Neural cell (in vitro differentiated cells): Measurements from ENCODE around the gene BNIPL. TPM values are rescaled to one million over a fixed set of nuclear protein-coding genes. Genes with fewer than 3 reads are reported as not detected.

Experiments used
- H2AFZ ChIP-seq: fragments of 200-600, 300-800 bp; sonication (generic), shearing (Covaris generic); 2 replicates; pipeline ENCODE4 v1.6.0; 2014; ENCODE audit warnings: low read depth, mild to moderate bottlenecking, antibody characterized with exemption, low read length, moderate library complexity
- H3F3A ChIP-seq: fragments of 200-600 bp; shearing (Covaris generic); 2 replicates; pipeline ENCODE4 v1.6.1; 2016; ENCODE audit warnings: mild to moderate bottlenecking, moderate library complexity, mixed read lengths, antibody characterized with exemption, low read length; ENCODE audit not compliant: insufficient read depth, poor library complexity, severe bottlenecking
- H3K27ac ChIP-seq: fragments of 200-600, 300-800 bp; sonication (generic), shearing (Covaris generic); 2 replicates; pipeline ENCODE4 v1.5.1; 2014; ENCODE audit warnings: mild to moderate bottlenecking, low read length, moderate library complexity
- H3K27me3 ChIP-seq: fragments of 300-800, 200-600 bp; sonication (generic), shearing (Covaris generic); 2 replicates; pipeline ENCODE4 v1.6.0; 2014; ENCODE audit warnings: mild to moderate bottlenecking, low read depth, low read length, moderate library complexity; ENCODE audit not compliant: insufficient read depth
- H3K36me3 ChIP-seq: fragments of 300-800, 200-600 bp; sonication (generic), shearing (Covaris generic); 2 replicates; pipeline ENCODE4 v1.5.1; 2014; ENCODE audit warnings: mild to moderate bottlenecking, antibody characterized with exemption, low read length, moderate library complexity; ENCODE audit not compliant: insufficient read depth
- H3K4me2 ChIP-seq: fragments of 300-800, 200-600 bp; sonication (generic), shearing (Covaris generic); 2 replicates; pipeline ENCODE4 v1.6.0; 2014; ENCODE audit warnings: mild to moderate bottlenecking, low read length
- H3K4me3 ChIP-seq: fragments of 300-800, 200-600 bp; sonication (generic), shearing (Covaris generic); 2 replicates; pipeline ENCODE4 v1.5.1; 2014; ENCODE audit warnings: mild to moderate bottlenecking, low read length, moderate library complexity
- H3K79me2 ChIP-seq: fragments of 200-600 bp; shearing (Covaris generic); replicated peaks from 2 replicates; pipeline ENCODE4 v1.6.0; 2014; ENCODE audit warnings: mild to moderate bottlenecking, low read length, moderate library complexity; ENCODE audit not compliant: insufficient read depth
- H3K9ac ChIP-seq: fragments of 300-800, 200-600 bp; sonication (generic), shearing (Covaris generic); 2 replicates; pipeline ENCODE4 v1.6.1; 2016; ENCODE audit warnings: mild to moderate bottlenecking, low read length, mixed read lengths
- H3K9me2 ChIP-seq: fragments of 200-600 bp; shearing (Covaris generic); 2 replicates; pipeline ENCODE4 v1.6.1; 2016; ENCODE audit warnings: mild to moderate bottlenecking, low read length, mixed read lengths; ENCODE audit not compliant: insufficient read depth
- H3K9me3 ChIP-seq: fragments of 200-600, 300-800 bp; sonication (generic), shearing (Covaris generic); 2 replicates; pipeline ENCODE4 v1.6.1; 2016; ENCODE audit warnings: mild to moderate bottlenecking, mixed run types, low read length, moderate library complexity, mixed read lengths
- H4K20me1 ChIP-seq: fragments of 200-600 bp; shearing (Covaris generic); 2 replicates; pipeline ENCODE4 v1.6.1; 2016; ENCODE audit warnings: mild to moderate bottlenecking, mixed run types; ENCODE audit not compliant: insufficient read depth
- EP300 ChIP-seq: fragments of 450-650 bp; conservative IDR thresholded peaks from 2 replicates; pipeline ENCODE4 v1.6.1; 2014; ENCODE audit warnings: antibody characterized with exemption, mild to moderate bottlenecking, moderate library complexity; ENCODE audit not compliant: poor library complexity, severe bottlenecking
- EZH2 ChIP-seq: fragments of 200-600, 300-800 bp; shearing (Covaris generic), sonication (generic); IDR thresholded peaks from 2 replicates; pipeline ENCODE4 v1.6.1; 2014; ENCODE audit warnings: antibody characterized with exemption, low read length, borderline replicate concordance, mild to moderate bottlenecking; ENCODE audit not compliant: insufficient read depth, poor library complexity, severe bottlenecking
- MXI1 ChIP-seq: fragments of 450-650 bp; conservative IDR thresholded peaks from 2 replicates; pipeline ENCODE4 v1.6.1; 2014; ENCODE audit warnings: antibody characterized with exemption, mild to moderate bottlenecking; ENCODE audit not compliant: poor library complexity, severe bottlenecking
- POLR2AphosphoS5 ChIP-seq: IDR thresholded peaks from 2 replicates; pipeline ENCODE4 v1.6.1; 2012
- RAD21 ChIP-seq: fragments of 450-650 bp; conservative IDR thresholded peaks from 2 replicates; pipeline ENCODE4 v1.6.1; 2014; ENCODE audit warnings: antibody characterized with exemption, mild to moderate bottlenecking, moderate library complexity
- SMC3 ChIP-seq: fragments of 450-650 bp; conservative IDR thresholded peaks from 2 replicates; pipeline ENCODE4 v1.6.1; 2014; ENCODE audit warnings: antibody characterized with exemption, mild to moderate bottlenecking, moderate library complexity; ENCODE audit not compliant: poor library complexity
- TAF1 ChIP-seq: IDR thresholded peaks from 2 replicates; pipeline ENCODE4 v1.6.1; 2012; ENCODE audit warnings: low read depth
- polyA plus RNA-seq: library from polyadenylated mRNA; depleted of rRNA; stranded (reverse); fragments of >200 nt; gene quantifications from 2 replicates; pipeline ENCODE4 v1.2.3, GENCODE V29; 2014
- TF ChIP-seq, protein P1 (sequence below): IDR thresholded peaks from 2 replicates; pipeline ENCODE4 v1.6.1; 2012; ENCODE audit warnings: borderline replicate concordance
- TF ChIP-seq, protein P2 (sequence below): fragments of 450-650 bp; IDR thresholded peaks from 2 replicates; pipeline ENCODE4 v1.5.1; 2014; ENCODE audit warnings: antibody characterized with exemption, mild to moderate bottlenecking, moderate library complexity; ENCODE audit not compliant: poor library complexity, severe bottlenecking

Gene BNIPL
- polyA plus RNA-seq, 1 donor from 2014 or later, result 0.33 TPM

DNA sequence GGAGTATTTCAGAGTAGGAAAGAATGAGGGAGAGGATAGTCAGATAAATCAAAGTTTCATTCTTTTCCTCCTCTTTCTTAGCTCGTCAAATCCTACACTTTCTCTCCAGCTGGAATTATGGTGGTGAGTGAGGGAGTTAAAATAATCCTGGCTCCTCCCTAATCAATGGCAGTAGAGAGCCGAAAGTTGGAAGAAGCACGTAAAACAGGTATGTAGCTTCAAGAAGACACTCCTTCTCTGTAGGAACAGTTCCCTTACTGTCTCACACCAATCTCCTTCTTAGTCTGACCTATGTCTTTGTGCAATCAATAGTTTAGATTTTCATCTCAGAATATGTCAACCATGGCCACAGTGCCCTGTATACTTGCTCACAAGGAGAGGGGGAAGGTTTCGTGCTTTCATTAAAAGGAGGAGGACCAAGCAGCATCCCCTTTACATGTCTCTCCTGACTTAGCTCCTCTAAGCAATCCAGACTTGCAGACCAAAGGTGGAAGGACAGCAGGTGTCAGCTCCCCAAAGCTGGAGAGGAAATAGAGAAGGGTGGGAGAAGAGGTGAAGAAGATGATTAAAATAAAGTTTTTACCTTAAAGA is 30.6 kb upstream of the BNIPL start:
- H3K79me2 ChIP-seq, result peaks cover 32% of the 10 kb centered on the region
- peak overlapping the region; percentile 62 for H3K9ac ChIP-seq
- no peaks in the 10 kb centered on the region for H3K27me3 ChIP-seq
- H3K4me3 ChIP-seq, result peak overlapping the region; percentile 68
- peak overlapping the region; percentile 75 for H3K27ac ChIP-seq
- no peaks in the 10 kb centered on the region for H4K20me1 ChIP-seq
- no peaks in the 10 kb centered on the region for H3K9me2 ChIP-seq
- TF ChIP-seq RAD21, result no peak
- TF ChIP-seq EP300, result no peak
- no peak for TF ChIP-seq MXI1
- TF ChIP-seq EZH2, result no peak
- TF ChIP-seq, protein P1, sequence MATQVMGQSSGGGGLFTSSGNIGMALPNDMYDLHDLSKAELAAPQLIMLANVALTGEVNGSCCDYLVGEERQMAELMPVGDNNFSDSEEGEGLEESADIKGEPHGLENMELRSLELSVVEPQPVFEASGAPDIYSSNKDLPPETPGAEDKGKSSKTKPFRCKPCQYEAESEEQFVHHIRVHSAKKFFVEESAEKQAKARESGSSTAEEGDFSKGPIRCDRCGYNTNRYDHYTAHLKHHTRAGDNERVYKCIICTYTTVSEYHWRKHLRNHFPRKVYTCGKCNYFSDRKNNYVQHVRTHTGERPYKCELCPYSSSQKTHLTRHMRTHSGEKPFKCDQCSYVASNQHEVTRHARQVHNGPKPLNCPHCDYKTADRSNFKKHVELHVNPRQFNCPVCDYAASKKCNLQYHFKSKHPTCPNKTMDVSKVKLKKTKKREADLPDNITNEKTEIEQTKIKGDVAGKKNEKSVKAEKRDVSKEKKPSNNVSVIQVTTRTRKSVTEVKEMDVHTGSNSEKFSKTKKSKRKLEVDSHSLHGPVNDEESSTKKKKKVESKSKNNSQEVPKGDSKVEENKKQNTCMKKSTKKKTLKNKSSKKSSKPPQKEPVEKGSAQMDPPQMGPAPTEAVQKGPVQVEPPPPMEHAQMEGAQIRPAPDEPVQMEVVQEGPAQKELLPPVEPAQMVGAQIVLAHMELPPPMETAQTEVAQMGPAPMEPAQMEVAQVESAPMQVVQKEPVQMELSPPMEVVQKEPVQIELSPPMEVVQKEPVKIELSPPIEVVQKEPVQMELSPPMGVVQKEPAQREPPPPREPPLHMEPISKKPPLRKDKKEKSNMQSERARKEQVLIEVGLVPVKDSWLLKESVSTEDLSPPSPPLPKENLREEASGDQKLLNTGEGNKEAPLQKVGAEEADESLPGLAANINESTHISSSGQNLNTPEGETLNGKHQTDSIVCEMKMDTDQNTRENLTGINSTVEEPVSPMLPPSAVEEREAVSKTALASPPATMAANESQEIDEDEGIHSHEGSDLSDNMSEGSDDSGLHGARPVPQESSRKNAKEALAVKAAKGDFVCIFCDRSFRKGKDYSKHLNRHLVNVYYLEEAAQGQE, result no peak
- no peak for TF ChIP-seq SMC3
- no peak for TF ChIP-seq TAF1
- TF ChIP-seq, protein P2, sequence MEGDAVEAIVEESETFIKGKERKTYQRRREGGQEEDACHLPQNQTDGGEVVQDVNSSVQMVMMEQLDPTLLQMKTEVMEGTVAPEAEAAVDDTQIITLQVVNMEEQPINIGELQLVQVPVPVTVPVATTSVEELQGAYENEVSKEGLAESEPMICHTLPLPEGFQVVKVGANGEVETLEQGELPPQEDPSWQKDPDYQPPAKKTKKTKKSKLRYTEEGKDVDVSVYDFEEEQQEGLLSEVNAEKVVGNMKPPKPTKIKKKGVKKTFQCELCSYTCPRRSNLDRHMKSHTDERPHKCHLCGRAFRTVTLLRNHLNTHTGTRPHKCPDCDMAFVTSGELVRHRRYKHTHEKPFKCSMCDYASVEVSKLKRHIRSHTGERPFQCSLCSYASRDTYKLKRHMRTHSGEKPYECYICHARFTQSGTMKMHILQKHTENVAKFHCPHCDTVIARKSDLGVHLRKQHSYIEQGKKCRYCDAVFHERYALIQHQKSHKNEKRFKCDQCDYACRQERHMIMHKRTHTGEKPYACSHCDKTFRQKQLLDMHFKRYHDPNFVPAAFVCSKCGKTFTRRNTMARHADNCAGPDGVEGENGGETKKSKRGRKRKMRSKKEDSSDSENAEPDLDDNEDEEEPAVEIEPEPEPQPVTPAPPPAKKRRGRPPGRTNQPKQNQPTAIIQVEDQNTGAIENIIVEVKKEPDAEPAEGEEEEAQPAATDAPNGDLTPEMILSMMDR, result no peak
- no peak for TF ChIP-seq POLR2AphosphoS5
- no peaks in the 10 kb centered on the region for H3K9me3 ChIP-seq
- H3K4me2 ChIP-seq, result peak overlapping the region; percentile 74
- H3K36me3 ChIP-seq, result no peaks in the 10 kb centered on the region
- H2AFZ ChIP-seq, result peak overlapping the region; percentile 48
- no peaks in the 10 kb centered on the region for H3F3A ChIP-seq

DNA sequence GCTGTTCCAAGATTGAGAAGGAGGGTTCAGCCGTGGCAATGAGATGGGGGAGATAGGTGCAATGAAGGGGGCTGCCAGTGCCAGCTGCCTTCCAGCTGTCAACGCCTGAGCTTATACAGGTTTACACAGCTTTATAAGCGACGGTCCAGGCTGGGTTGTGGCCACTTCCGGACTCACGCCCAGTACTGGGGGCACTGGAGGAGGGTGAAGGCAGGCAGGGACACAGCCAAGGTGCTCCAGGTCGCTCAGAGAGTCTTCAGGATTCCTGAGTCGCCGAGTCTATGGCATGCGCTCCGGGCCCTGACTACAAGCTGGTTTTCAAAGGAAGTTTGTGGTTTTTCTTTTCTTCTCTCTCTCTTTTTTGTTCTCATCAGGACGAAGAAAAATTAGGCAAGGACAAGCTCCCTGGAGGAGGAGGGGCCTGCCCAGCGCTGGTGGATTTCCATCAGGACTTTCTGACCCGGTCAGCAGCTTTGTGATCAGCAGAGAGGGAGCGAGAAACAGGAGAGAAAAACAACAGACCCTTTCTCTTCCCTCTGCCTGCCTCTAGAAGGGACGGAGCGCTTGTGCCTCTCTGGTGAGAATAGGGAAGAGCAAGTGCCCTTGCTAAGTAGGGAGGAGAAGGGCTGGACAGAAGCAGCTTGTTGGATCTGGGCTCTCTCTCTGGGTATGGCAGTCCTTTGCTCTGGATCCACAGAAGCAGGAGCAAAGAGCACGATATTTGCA is 29.9 kb upstream of the BNIPL start, which contains the start of gene MINDY1:
Gene MINDY1 (minus strand): TSS at position 576 of the 726 bp plus-strand sequence. CDS start 4,285 bp downstream, outside the sequence.
- Histone ChIP-seq H4K20me1 (no peaks in the 10 kb centered on the region), H3K9me3 (no peaks in the 10 kb centered on the region), H3K4me3 (peak within 1 kb of the TSS; percentile 76), H3K79me2 (peaks cover 32% of the 10 kb centered on the region), H3K36me3 (no peaks in the 10 kb centered on the region), H3K9ac (peak within 1 kb of the TSS; percentile 62), H3K27me3 (no peaks in the 10 kb centered on the region), H3K9me2 (no peaks in the 10 kb centered on the region), H3K27ac (peak within 1 kb of the TSS; percentile 75), H2AFZ (peak within 1 kb of the TSS; percentile 48), H3F3A (no peaks in the 10 kb centered on the region), H3K4me2 (peak within 1 kb of the TSS; percentile 74)
- TF ChIP-seq MXI1 (peak; percentile 53), RAD21 (peak; percentile 63), SMC3 (peak; percentile 50), TAF1 (peak; percentile 24), EZH2 (no peak), EP300 (no peak), POLR2AphosphoS5 (peak; percentile 73)
- TF ChIP-seq, protein P2, result peak; percentile 74
- TF ChIP-seq, protein P1, result peak; percentile 45
